ENCODE results near the gene OSBPL9. TPM values are rescaled to one million over a fixed set of nuclear protein-coding genes. Genes with fewer than 3 reads are reported as not detected.

OSBPL9 gene
- total RNA-seq, 2 experiments from 2014 or later, result 51.1 to 56.1 TPM

- ATAC-seq, result no peak
- intact Hi-C loops (cut with micrococcal nuclease), result no loop called here
- Mint-ChIP-seq H3K36me3 (ENCODE audit: low read depth) (peaks cover 5% of the 10 kb centered on the region), H3K27ac (no peak overlapping the region), H3K4me1 (ENCODE audit: low read depth) (peaks cover 34% of the 10 kb centered on the region), H3K4me3 (no peak overlapping the region), H3K9me3 (no peaks in the 10 kb centered on the region), H3K27me3 (no peaks in the 10 kb centered on the region)
- POLR2A ChIA-PET, result interaction anchor here (0.5 to 1.0 kb wide), 3 partner anchors 13 to 212 kb away, joined by 3 read pairs; no protein-coding TSS in a partner anchor
- DNase-seq, result no peak
- TF ChIP-seq CTCF (IDR thresholded peaks at IDR 0.05), result no peak
- CTCF ChIA-PET, result interaction anchor here (0.7 to 2.0 kb wide), 3 partner anchors 12 to 222 kb away, joined by 3 to 9 read pairs (median 4); no protein-coding TSS in a partner anchor
Measured at GRCh38 chr1:51741121-51741681, 124.3 kb downstream of the OSBPL9 start.

- ChIA-PET POLR2A (no interaction called here), CTCF (no interaction called here)
- DNase-seq, result no peak
- TF ChIP-seq CTCF (IDR thresholded peaks at IDR 0.05), result no peak
- intact Hi-C loops (cut with micrococcal nuclease), result no loop called here
- H3K27ac Mint-ChIP-seq, result peak overlapping the region; percentile 16
- H3K9me3 Mint-ChIP-seq, result no peaks in the 10 kb centered on the region
- H3K27me3 Mint-ChIP-seq, result no peaks in the 10 kb centered on the region
- no peak overlapping the region for H3K4me3 Mint-ChIP-seq
- no peak for ATAC-seq
- peaks cover 10% of the 10 kb centered on the region for H3K36me3 Mint-ChIP-seq (ENCODE audit: low read depth)
- H3K4me1 Mint-ChIP-seq (ENCODE audit: low read depth), result peaks cover 21% of the 10 kb centered on the region
Measured at GRCh38 chr1:51744506-51745303, 127.8 kb downstream of the OSBPL9 start.

GRCh38 chr1:51745304-51745570 is 128.3 kb downstream of the OSBPL9 start:
- Mint-ChIP-seq H3K9me3 (no peaks in the 10 kb centered on the region), H3K4me3 (no peak overlapping the region), H3K4me1 (ENCODE audit: low read depth) (peaks cover 19% of the 10 kb centered on the region), H3K36me3 (ENCODE audit: low read depth) (peaks cover 12% of the 10 kb centered on the region), H3K27me3 (no peaks in the 10 kb centered on the region), H3K27ac (no peak overlapping the region)
- ATAC-seq, result no peak
- intact Hi-C loops (cut with micrococcal nuclease), result no loop called here
- TF ChIP-seq CTCF (IDR thresholded peaks at IDR 0.05), result no peak
- POLR2A ChIA-PET, result no interaction called here
- no peak for DNase-seq
- CTCF ChIA-PET, result no interaction called here

- CTCF ChIA-PET, result no interaction called here
- peaks cover 15% of the 10 kb centered on the region for H3K4me1 Mint-ChIP-seq (ENCODE audit: low read depth)
- no peak for DNase-seq
- no peak overlapping the region for H3K27ac Mint-ChIP-seq
- TF ChIP-seq CTCF (IDR thresholded peaks at IDR 0.05), result no peak
- intact Hi-C loops (cut with micrococcal nuclease), result no loop called here
- H3K9me3 Mint-ChIP-seq, result peaks cover 4% of the 10 kb centered on the region
- POLR2A ChIA-PET, result no interaction called here
- ATAC-seq, result no peak
- H3K36me3 Mint-ChIP-seq (ENCODE audit: low read depth), result peaks cover 25% of the 10 kb centered on the region
- no peak overlapping the region for H3K4me3 Mint-ChIP-seq
- H3K27me3 Mint-ChIP-seq, result no peaks in the 10 kb centered on the region
Measured at GRCh38 chr1:51749151-51749550, 132.3 kb downstream of the OSBPL9 start.

GRCh38 chr1:51750218-51750617 is 133.3 kb downstream of the OSBPL9 start:
- TF ChIP-seq CTCF (IDR thresholded peaks at IDR 0.05), result no peak
- no peak overlapping the region for H3K4me3 Mint-ChIP-seq
- peaks cover 25% of the 10 kb centered on the region for H3K36me3 Mint-ChIP-seq (ENCODE audit: low read depth)
- H3K4me1 Mint-ChIP-seq (ENCODE audit: low read depth), result peaks cover 5% of the 10 kb centered on the region
- ChIA-PET CTCF (interaction anchor here (1.5 kb wide), 2 partner anchors 18 to 19 kb away, joined by 3 to 5 read pairs; no protein-coding TSS in a partner anchor), POLR2A (no interaction called here)
- H3K9me3 Mint-ChIP-seq, result peaks cover 4% of the 10 kb centered on the region
- H3K27me3 Mint-ChIP-seq, result no peaks in the 10 kb centered on the region
- no peak overlapping the region for H3K27ac Mint-ChIP-seq
- intact Hi-C loops (cut with micrococcal nuclease), result no loop called here
- no peak for DNase-seq
- no peak for ATAC-seq

All from activated CD8-positive, alpha-beta T cell treated with anti-CD3 and anti-CD28 coated beads for 36 hours (primary cell).